ENCODE data around the gene DPPA5. TPM values are rescaled to one million over a fixed set of nuclear protein-coding genes. Genes with fewer than 3 reads are reported as not detected.
"Not testable (repeated sequence)": the region's sequence is repeated elsewhere in the genome, so short reads cannot be mapped to it uniquely, and the experiment has no call there.

Gene DPPA5
- total and polyA plus RNA-seq, 7 donors = not detected

DNA sequence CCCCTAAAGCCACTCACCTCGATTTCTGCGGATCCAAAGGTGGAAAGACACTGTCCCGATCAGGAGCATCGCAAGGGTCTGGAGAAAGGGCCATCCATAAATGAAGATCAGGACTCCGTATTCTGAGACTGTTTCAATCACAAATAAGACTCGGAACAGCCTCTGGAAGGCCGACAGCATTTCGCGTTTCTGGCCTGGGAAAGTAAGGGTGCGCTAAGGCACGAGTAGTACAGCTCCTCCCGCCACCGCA is 44.6 kb downstream of the DPPA5 start:
- no peaks in the 10 kb centered on the region for H3K9me3 ChIP-seq
- peaks cover 0 to 39% (median 4%) of the 10 kb centered on the region in 3 donors for H3K27me3 ChIP-seq (ENCODE audit: insufficient read depth in 3 of 3, low read length in 2 of 3)
- intact Hi-C loops (cut with DNase I) = no loop called here
- H3K4me1 ChIP-seq = peaks cover 6% of the 10 kb centered on the region
- TF ChIP-seq, protein P1, sequence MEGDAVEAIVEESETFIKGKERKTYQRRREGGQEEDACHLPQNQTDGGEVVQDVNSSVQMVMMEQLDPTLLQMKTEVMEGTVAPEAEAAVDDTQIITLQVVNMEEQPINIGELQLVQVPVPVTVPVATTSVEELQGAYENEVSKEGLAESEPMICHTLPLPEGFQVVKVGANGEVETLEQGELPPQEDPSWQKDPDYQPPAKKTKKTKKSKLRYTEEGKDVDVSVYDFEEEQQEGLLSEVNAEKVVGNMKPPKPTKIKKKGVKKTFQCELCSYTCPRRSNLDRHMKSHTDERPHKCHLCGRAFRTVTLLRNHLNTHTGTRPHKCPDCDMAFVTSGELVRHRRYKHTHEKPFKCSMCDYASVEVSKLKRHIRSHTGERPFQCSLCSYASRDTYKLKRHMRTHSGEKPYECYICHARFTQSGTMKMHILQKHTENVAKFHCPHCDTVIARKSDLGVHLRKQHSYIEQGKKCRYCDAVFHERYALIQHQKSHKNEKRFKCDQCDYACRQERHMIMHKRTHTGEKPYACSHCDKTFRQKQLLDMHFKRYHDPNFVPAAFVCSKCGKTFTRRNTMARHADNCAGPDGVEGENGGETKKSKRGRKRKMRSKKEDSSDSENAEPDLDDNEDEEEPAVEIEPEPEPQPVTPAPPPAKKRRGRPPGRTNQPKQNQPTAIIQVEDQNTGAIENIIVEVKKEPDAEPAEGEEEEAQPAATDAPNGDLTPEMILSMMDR (IDR thresholded peaks at IDR 0.05) = no peak
- H3K27ac ChIP-seq = no peak overlapping the region
- peak overlapping the region; percentile 64 for H3K4me3 ChIP-seq
- H3K36me3 ChIP-seq (ENCODE audit: insufficient read depth in 1 of 2, low read depth in 1 of 2) = no peaks in the 10 kb centered on the region
- ATAC-seq (no peak), DNase-seq (no peak)
- WGBS, 3 donors = 5 to 8% (median 7%) methylated on average over 13 of the region's 13 CpGs

DNA sequence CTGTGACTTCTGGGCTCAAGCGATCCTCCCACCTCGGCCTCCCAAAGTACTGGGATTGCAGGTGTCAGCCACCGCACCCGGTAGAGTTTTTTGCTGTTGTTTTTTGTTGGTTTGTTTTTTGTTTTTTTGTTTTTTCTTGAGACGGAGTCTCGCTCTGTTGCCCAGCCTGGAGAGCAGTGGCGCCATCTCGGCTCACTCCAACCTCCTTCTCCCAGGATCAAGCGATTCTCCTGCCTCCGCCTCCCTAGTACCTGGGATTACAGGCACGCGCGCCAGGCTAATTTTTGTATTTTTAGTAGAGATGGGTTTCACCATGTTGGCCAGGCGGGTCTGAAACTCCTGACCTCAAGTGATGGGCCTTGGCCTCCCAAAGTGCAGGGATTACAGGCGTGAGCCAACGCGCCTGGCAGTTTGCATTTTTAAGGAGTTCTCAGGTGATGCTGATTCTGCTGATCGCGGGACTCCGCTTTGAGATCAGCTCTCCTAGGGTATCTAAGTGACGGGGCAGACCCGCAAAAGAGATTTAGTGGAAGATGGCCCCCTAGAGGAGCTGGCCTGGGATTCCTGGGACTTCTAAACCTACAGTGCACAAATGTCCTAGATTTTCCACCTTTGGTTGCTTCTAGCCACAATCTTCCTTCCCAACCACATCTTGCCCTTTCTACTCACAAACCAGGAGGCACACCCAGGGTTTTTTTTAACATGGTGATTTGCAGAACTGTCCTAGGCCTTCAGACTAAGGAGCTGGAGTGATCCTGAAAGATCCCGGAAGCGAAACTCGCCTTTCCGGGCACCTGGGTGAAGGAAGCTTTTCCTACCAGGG is 45.2 kb downstream of the DPPA5 start:
- TF ChIP-seq, protein P1 (IDR thresholded peaks at IDR 0.05) = no peak
- DNase-seq = no peak
- no peak for ATAC-seq
- intact Hi-C loops (cut with DNase I) = no loop called here
- WGBS, 3 donors = 84 to 87% (median 84%) methylated on average over 26 of the region's 26 CpGs
- Histone ChIP-seq H3K4me3 (peak overlapping the region; percentile 64), H3K4me1 (peaks cover 6% of the 10 kb centered on the region), H3K36me3 (ENCODE audit: insufficient read depth in 1 of 2, low read depth in 1 of 2) (no peaks in the 10 kb centered on the region), H3K9me3 (no peaks in the 10 kb centered on the region), H3K27ac (no peak overlapping the region), H3K27me3 (ENCODE audit: insufficient read depth in 3 of 3, low read length in 2 of 3) (peaks cover 0 to 36% (median 4%) of the 10 kb centered on the region in 3 donors)

DNA sequence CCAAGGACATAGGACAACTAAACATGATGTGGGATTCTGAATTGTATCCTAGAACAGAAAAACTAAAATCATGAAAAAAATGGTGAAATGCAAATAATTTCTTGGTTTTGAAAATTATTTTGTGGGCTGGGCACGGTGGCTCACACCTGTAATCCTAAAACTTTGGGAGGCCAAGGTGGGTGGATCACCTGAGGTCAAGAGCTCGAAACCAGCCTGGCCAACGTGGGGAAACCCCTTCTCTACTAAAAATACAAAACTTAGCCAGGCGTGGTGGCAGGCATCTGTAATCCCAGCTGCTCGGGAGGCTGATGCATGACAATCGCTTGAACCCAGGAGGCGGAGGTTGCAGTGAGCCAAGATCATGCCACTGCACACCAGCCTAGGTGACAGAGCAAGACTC is 50.3 kb downstream of the DPPA5 start:
- H3K4me3 ChIP-seq; H3K9me3 ChIP-seq; ATAC-seq; H3K4me1 ChIP-seq; H3K27ac ChIP-seq; DNase-seq; H3K36me3 ChIP-seq (ENCODE audit: insufficient read depth in 1 of 2, low read depth in 1 of 2); intact Hi-C loops (cut with DNase I): not testable (repeated sequence)
- WGBS, 3 donors = 72 to 76% (median 72%) methylated on average over 7 of the region's 7 CpGs
- H3K27me3 ChIP-seq (ENCODE audit: insufficient read depth in 3 of 3, low read length in 2 of 3) = peaks cover 0 to 31% (median 6%) of the 10 kb centered on the region in 3 donors

Other genes starting within 250 kb of the DPPA5 start
- gene KHDC1L, start 128.8 kb downstream of the DPPA5 start, total RNA-seq = not detected
- gene KHDC1L, start 128.8 kb downstream of the DPPA5 start, polyA plus RNA-seq = not detected
- 1 to 10 TPM in 1 of 4 donors, under 1 TPM in 3; 0.27 to 2.2 (median 0.85) TPM for gene KHDC1, start 91.1 kb downstream of the DPPA5 start, total RNA-seq
- under 1 TPM in 2 of 3 donors, not detected in 1; 0.05 to 0.33 TPM for gene KHDC1, start 91.1 kb downstream of the DPPA5 start, polyA plus RNA-seq
- not detected for gene KHDC3L, start 8.4 kb upstream of the DPPA5 start, total RNA-seq
- gene KHDC3L, start 8.4 kb upstream of the DPPA5 start, polyA plus RNA-seq = not detected
- not detected for gene OOEP, start 15.6 kb upstream of the DPPA5 start, total RNA-seq
- under 1 TPM in 1 of 3 donors, not detected in 2; 0.15 TPM for gene OOEP, start 15.6 kb upstream of the DPPA5 start, polyA plus RNA-seq
- under 1 TPM in 2 of 4 donors, not detected in 2; 0.11 to 0.27 TPM for gene DDX43, start 40.6 kb upstream of the DPPA5 start, total RNA-seq
- under 1 TPM; 0.10 to 0.20 (median 0.12) TPM for gene DDX43, start 40.6 kb upstream of the DPPA5 start, polyA plus RNA-seq
- gene CGAS, start 98.0 kb upstream of the DPPA5 start, total RNA-seq = 1 to 10 TPM in 2 of 4 donors, under 1 TPM in 2; 0.44 to 1.1 (median 0.81) TPM
- under 1 TPM; 0.27 to 0.36 (median 0.30) TPM for gene CGAS, start 98.0 kb upstream of the DPPA5 start, polyA plus RNA-seq
- gene MTO1, start 107.5 kb upstream of the DPPA5 start, total RNA-seq = 10 to 100 TPM; 15.9 to 25.9 (median 18.3) TPM
- gene MTO1, start 107.5 kb upstream of the DPPA5 start, polyA plus RNA-seq = 10 to 100 TPM; 19.2 to 22.6 (median 20.2) TPM
- gene EEF1A1, start 166.8 kb upstream of the DPPA5 start, total RNA-seq = 1,000 to 10,000 TPM in 1 of 4 donors, 100 to 1,000 TPM in 3; 703 to 2,379 (median 902) TPM
- 1,000 to 10,000 TPM in 1 of 3 donors, 100 to 1,000 TPM in 2; 541 to 1,251 (median 593) TPM for gene EEF1A1, start 166.8 kb upstream of the DPPA5 start, polyA plus RNA-seq